MM.1S (cell line): ENCODE measurements around the gene SPATA25.

Experiments used
- DNase-seq: peaks from one replicate; pipeline ENCODE4 v3.0.0-alpha.2; 2015
- H2AFZ ChIP-seq: fragments of 300-600 bp; sonication (generic); 2 replicates; pipeline ENCODE4 v1.6.0; 2016; ENCODE audit warnings: antibody characterized with exemption, low read length
- H3F3A ChIP-seq: fragments of 300-600 bp; sonication (generic); 2 replicates; pipeline ENCODE4 v1.6.1; 2016; ENCODE audit warnings: mild to moderate bottlenecking, antibody characterized with exemption, low read length, moderate library complexity, mixed read lengths; ENCODE audit not compliant: insufficient read depth
- H3K27ac ChIP-seq: fragments of 300-600 bp; sonication (generic); 2 replicates; pipeline ENCODE4 v1.5.1; 2016; ENCODE audit warnings: mild to moderate bottlenecking, low read length
- H3K27me3 ChIP-seq: fragments of 300-600 bp; sonication (generic); replicated peaks from 2 replicates; pipeline ENCODE4 v1.6.0; 2016; ENCODE audit warnings: low read length; ENCODE audit not compliant: insufficient read depth
- H3K36me3 ChIP-seq: fragments of 300-600 bp; sonication (generic); replicated peaks from 2 replicates; pipeline ENCODE4 v1.6.1; 2016; ENCODE audit warnings: mild to moderate bottlenecking, low read length, mixed read lengths; ENCODE audit not compliant: insufficient read depth
- H3K4me1 ChIP-seq: fragments of 300-600 bp; sonication (generic); 2 replicates; pipeline ENCODE4 v1.6.1; 2016; ENCODE audit warnings: low read length, mixed read lengths
- H3K4me2 ChIP-seq: fragments of 300-600 bp; sonication (generic); 2 replicates; pipeline ENCODE4 v1.6.0; 2016; ENCODE audit warnings: low read depth, low read length
- H3K4me3 ChIP-seq: fragments of 300-600 bp; sonication (generic); 2 replicates; pipeline ENCODE4 v1.5.1; 2016; ENCODE audit warnings: low read length, mixed read lengths
- H3K79me2 ChIP-seq: fragments of 300-600 bp; sonication (generic); 2 replicates; pipeline ENCODE4 v1.6.1; 2016; ENCODE audit warnings: mixed run types, low read length, mixed read lengths
- H3K9ac ChIP-seq: fragments of 300-600 bp; sonication (generic); 2 replicates; pipeline ENCODE4 v1.6.1; 2016; ENCODE audit warnings: low read length, mixed read lengths
- H3K9me2 ChIP-seq: fragments of 300-600 bp; sonication (generic); replicated peaks from 2 replicates; pipeline ENCODE4 v1.6.1; 2016; ENCODE audit warnings: mild to moderate bottlenecking, low read length, mixed read lengths; ENCODE audit not compliant: insufficient read depth
- H3K9me3 ChIP-seq: fragments of 300-600 bp; sonication (generic); replicated peaks from 2 replicates; pipeline ENCODE4 v1.6.1; 2016; ENCODE audit warnings: mild to moderate bottlenecking, low read length, mixed read lengths; ENCODE audit not compliant: insufficient read depth
- H4K20me1 ChIP-seq: fragments of 300-600 bp; sonication (generic); 2 replicates; pipeline ENCODE4 v1.6.1; 2016; ENCODE audit warnings: mild to moderate bottlenecking, low read length, moderate library complexity, mixed read lengths; ENCODE audit not compliant: insufficient read depth
- EZH2 ChIP-seq: fragments of 300-600 bp; sonication (generic); optimal IDR thresholded peaks from 2 replicates; pipeline ENCODE3; 2017; ENCODE audit warnings: low read depth, mild to moderate bottlenecking, antibody characterized with exemption, low read length, mixed read lengths
- EZH2phosphoT487 ChIP-seq: fragments of 300-600 bp; sonication (generic); IDR thresholded peaks from 2 replicates; pipeline ENCODE4 v1.6.1; 2018; ENCODE audit warnings: antibody characterized with exemption, low read length
- TF ChIP-seq, protein P1 (sequence below): fragments of 300-600 bp; sonication (generic); IDR thresholded peaks from 2 replicates; pipeline ENCODE4 v1.5.1; 2016; ENCODE audit warnings: antibody characterized with exemption, low read length, mixed read lengths

The SPATA25 gene

DNA sequence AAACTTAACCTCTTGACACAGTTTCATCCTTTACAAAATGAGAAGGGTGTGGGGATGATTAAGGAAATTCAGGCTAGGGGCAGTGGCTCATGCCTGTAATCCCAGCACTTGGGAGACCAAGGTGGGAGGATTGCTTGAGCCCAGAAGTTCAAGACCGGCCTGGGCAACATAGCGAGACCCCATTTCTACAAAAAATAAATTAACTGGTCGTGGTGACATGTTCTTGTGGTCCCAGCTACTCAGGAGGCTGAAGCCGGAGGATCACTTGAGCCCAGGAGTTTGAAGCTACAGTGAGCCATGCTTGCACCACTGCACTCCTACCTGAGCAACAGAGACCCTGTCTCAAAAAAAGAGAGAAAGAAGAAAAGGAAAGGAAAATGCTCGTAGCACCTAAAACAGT, 21.0 kb downstream of the SPATA25 start:
- Histone ChIP-seq H3K9me3 (no peaks in the 10 kb centered on the region), H2AFZ (no peak overlapping the region)

DNA sequence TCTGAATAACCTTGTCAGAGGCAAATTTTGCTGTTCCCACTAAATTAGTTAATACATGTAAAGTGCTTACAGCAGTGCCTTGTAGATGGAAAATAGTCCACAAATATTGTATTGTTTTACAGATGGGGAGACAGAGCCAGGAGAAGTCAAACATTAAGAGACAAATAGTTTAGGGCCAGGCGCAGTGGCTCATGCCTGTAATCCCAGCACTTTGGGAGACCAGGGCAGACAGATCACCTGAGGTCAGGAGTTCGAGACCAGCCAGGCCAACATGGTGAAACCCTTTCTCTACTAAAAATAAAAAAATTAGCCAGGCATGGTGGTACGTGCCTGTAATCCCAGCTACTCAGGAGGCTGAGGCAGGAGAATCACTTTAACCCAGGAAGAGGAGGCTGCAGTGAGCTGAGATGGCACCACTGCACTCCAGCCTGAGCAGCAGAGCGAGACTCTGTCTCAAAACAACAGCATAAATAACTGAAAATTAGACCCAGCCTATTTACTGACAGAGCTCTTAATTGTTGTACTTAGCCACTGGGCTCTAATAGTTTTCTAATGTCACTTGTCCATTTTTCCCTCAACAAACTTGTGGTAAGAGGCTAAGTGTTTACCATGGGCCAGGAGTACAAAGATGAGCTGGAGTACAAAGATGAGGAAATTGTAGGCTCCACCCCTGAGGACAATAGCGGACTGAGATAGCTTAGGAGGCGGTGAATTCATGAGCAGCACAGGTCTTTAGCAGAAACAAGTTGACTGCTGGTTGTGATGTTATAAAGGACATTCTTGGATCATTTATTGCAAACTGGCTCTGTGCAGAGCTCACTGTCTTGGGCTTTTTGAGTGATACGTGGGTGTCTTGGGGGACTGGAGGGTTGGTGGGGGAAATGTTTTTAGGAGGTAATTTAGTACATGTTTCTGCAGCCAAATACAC, 23.6 kb downstream of the SPATA25 start:
- Histone ChIP-seq H3K27ac (no peak overlapping the region), H3K4me2 (no peak overlapping the region), H3K36me3 (no peaks in the 10 kb centered on the region), H2AFZ (no peak overlapping the region), H3F3A (no peaks in the 10 kb centered on the region), H3K79me2 (0 out of 2 replicates have a peak, but pooled peaks cover 3% of the 10 kb centered on the region), H3K9me3 (no peaks in the 10 kb centered on the region), H3K9ac (no peak overlapping the region), H3K4me1 (no peaks in the 10 kb centered on the region), H3K4me3 (no peak overlapping the region), H3K27me3 (no peaks in the 10 kb centered on the region), H3K9me2 (no peaks in the 10 kb centered on the region), H4K20me1 (no peaks in the 10 kb centered on the region)
- no peak for TF ChIP-seq EZH2phosphoT487
- TF ChIP-seq, protein P1, sequence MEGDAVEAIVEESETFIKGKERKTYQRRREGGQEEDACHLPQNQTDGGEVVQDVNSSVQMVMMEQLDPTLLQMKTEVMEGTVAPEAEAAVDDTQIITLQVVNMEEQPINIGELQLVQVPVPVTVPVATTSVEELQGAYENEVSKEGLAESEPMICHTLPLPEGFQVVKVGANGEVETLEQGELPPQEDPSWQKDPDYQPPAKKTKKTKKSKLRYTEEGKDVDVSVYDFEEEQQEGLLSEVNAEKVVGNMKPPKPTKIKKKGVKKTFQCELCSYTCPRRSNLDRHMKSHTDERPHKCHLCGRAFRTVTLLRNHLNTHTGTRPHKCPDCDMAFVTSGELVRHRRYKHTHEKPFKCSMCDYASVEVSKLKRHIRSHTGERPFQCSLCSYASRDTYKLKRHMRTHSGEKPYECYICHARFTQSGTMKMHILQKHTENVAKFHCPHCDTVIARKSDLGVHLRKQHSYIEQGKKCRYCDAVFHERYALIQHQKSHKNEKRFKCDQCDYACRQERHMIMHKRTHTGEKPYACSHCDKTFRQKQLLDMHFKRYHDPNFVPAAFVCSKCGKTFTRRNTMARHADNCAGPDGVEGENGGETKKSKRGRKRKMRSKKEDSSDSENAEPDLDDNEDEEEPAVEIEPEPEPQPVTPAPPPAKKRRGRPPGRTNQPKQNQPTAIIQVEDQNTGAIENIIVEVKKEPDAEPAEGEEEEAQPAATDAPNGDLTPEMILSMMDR = no peak
- TF ChIP-seq EZH2 = no peak
- no peak for DNase-seq

More for the DNA sequence above, 21.0 kb downstream of the SPATA25 start:
- no peaks in the 10 kb centered on the region for H3K79me2 ChIP-seq
- H3F3A ChIP-seq = no peaks in the 10 kb centered on the region
- no peaks in the 10 kb centered on the region for H4K20me1 ChIP-seq
- no peak overlapping the region for H3K4me2 ChIP-seq
- DNase-seq = no peak
- H3K9ac ChIP-seq = no peak overlapping the region
- no peaks in the 10 kb centered on the region for H3K27me3 ChIP-seq
- H3K27ac ChIP-seq = no peak overlapping the region
- no peak overlapping the region for H3K4me3 ChIP-seq
- no peak for TF ChIP-seq EZH2
- TF ChIP-seq, protein P1 = no peak
- no peak for TF ChIP-seq EZH2phosphoT487
- H3K36me3 ChIP-seq = no peaks in the 10 kb centered on the region
- H3K4me1 ChIP-seq = no peaks in the 10 kb centered on the region
- no peaks in the 10 kb centered on the region for H3K9me2 ChIP-seq

DNA sequence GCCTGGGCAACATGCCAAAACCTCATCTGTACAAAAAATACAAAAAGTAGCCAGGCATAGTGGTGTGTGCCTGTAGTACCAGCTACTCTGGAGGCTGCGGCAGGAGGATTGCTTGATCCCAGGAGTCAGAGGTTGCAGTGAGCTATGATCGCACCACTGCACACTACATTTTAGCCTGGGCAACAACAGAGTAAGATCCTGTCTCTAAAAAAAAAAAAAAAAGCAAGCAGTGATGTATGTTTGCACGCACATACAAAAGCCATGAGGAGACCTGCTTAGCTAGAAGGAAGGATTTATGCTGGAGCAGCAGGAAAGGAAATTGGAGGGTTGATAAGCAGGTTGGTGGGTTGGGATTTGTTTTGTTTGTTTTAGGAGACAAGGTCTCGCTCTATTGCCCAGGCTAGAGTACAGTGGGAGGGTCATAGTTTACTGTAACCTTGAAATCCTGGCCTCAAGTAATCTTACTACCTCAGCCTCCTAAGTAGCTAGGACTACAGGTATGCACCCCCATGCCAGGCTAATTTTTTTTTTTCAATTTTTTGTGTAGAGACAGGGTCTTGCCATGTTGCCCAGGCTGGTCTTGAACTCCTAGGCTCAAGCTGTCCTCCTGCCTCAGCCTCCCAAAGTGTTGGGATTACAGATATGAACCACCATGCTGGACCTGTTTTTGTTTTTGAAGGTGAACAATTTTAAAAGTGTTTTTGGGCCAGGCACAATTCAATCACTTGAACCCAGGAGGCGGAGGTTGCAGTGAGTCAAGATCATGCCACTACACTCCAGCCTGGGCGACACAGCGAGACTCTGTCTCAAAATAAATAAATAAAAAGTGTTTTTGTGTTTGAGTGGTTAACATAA, 26.0 kb downstream of the SPATA25 start:
- no peaks in the 10 kb centered on the region for H3K9me2 ChIP-seq
- no peak overlapping the region for H2AFZ ChIP-seq
- H3K9ac ChIP-seq = no peak overlapping the region
- H3K9me3 ChIP-seq = no peaks in the 10 kb centered on the region
- no peaks in the 10 kb centered on the region for H3K27me3 ChIP-seq
- H3K27ac ChIP-seq = no peak overlapping the region
- H3K79me2 ChIP-seq = peaks cover 19% of the 10 kb centered on the region
- no peaks in the 10 kb centered on the region for H3K36me3 ChIP-seq
- TF ChIP-seq, protein P1 = no peak
- TF ChIP-seq EZH2 = no peak
- H4K20me1 ChIP-seq = no peaks in the 10 kb centered on the region
- no peak overlapping the region for H3K4me3 ChIP-seq
- no peak for DNase-seq
- no peaks in the 10 kb centered on the region for H3F3A ChIP-seq
- peaks cover 6% of the 10 kb centered on the region; the same call in 1 of the 2 replicates for H3K4me1 ChIP-seq
- H3K4me2 ChIP-seq = no peak overlapping the region
